GM23338 (cell line): ENCODE measurements around the gene EPB41L4A. TPM values are rescaled to one million over a fixed set of nuclear protein-coding genes. Genes with fewer than 3 reads are reported as not detected.

Source experiments
- ATAC-seq: fragments of 200-7000 bp; cut with Tn5 transposase; 3 replicates; pipeline ENCODE4 v1.9.1; 2020
- DNase-seq: peaks from one replicate; pipeline ENCODE4 v3.0.0-alpha.2; 2015; ENCODE audit warnings: low spot score
- H2AFZ ChIP-seq: fragments of 200-600 bp; sonication (generic); 2 replicates; pipeline ENCODE4 v1.8.0; 2016; ENCODE audit warnings: antibody characterized with exemption, mild to moderate bottlenecking, moderate library complexity
- H3F3A ChIP-seq: fragments of 200-600 bp; sonication (generic); replicated peaks from 2 replicates; pipeline ENCODE4 v1.8.0; 2017; ENCODE audit warnings: antibody characterized with exemption, mixed run types, low read depth
- H3K27ac ChIP-seq: fragments of 200-600 bp; sonication (generic); 2 replicates; pipeline ENCODE4 v1.6.1; 2016; ENCODE audit warnings: low read depth
- H3K27me3 ChIP-seq: fragments of 200-600 bp; sonication (generic); 2 replicates; pipeline ENCODE4 v1.8.0; 2016; ENCODE audit warnings: mild to moderate bottlenecking, mixed run types, moderate library complexity; ENCODE audit not compliant: insufficient read depth
- H3K36me3 ChIP-seq: fragments of 200-600 bp; sonication (generic); 2 replicates; pipeline ENCODE4 v1.8.0; 2016; ENCODE audit warnings: mild to moderate bottlenecking; ENCODE audit not compliant: insufficient read depth
- H3K4me1 ChIP-seq: fragments of 200-600 bp; sonication (generic); 2 replicates; pipeline ENCODE4 v1.8.0; 2016; ENCODE audit warnings: mild to moderate bottlenecking, moderate library complexity; ENCODE audit not compliant: insufficient read depth
- H3K4me2 ChIP-seq: fragments of 200-600 bp; sonication (generic); 2 replicates; pipeline ENCODE4 v1.7.1; 2017; ENCODE audit warnings: mixed run types
- H3K4me3 ChIP-seq: fragments of 200-600 bp; sonication (generic); 2 replicates; pipeline ENCODE4 v1.6.1; 2016; ENCODE audit warnings: mixed run types
- H3K79me2 ChIP-seq: fragments of 200-600 bp; sonication (generic); replicated peaks from 2 replicates; pipeline ENCODE4 v1.8.0; 2017; ENCODE audit warnings: mild to moderate bottlenecking; ENCODE audit not compliant: insufficient read depth
- H3K9me2 ChIP-seq: fragments of 200-600 bp; sonication (generic); 2 replicates; pipeline ENCODE4 v1.8.0; 2017; ENCODE audit not compliant: insufficient read depth
- H4K20me1 ChIP-seq: fragments of 200-600 bp; sonication (generic); replicated peaks from 2 replicates; pipeline ENCODE4 v1.8.0; 2017; ENCODE audit warnings: mild to moderate bottlenecking; ENCODE audit not compliant: insufficient read depth
- H3K27ac Mint-ChIP-seq: 2 replicates; pipeline ENCODE4 v1.8.0; 2020; ENCODE audit warnings: inconsistent platforms, mild to moderate bottlenecking, moderate library complexity, mixed read lengths
- H3K27me3 Mint-ChIP-seq: 3 replicates; pipeline ENCODE4 v1.8.0; 2022; ENCODE audit warnings: low read depth, mild to moderate bottlenecking, moderate library complexity, mixed read lengths, inconsistent platforms; ENCODE audit not compliant: insufficient read depth, poor library complexity
- H3K36me3 Mint-ChIP-seq: 3 replicates; pipeline ENCODE4 v1.8.0; 2021; ENCODE audit warnings: low read depth, mild to moderate bottlenecking, inconsistent platforms, moderate library complexity, mixed read lengths
- H3K4me1 Mint-ChIP-seq: 3 replicates; pipeline ENCODE4 v1.8.0; 2020; ENCODE audit warnings: mild to moderate bottlenecking, inconsistent platforms, mixed read lengths
- H3K4me3 Mint-ChIP-seq: 3 replicates; pipeline ENCODE4 v1.8.0; 2021; ENCODE audit warnings: moderate library complexity, mild to moderate bottlenecking, inconsistent platforms, mixed read lengths
- H3K9me3 Mint-ChIP-seq: 3 replicates; pipeline ENCODE4 v1.8.0; 2020; ENCODE audit warnings: moderate library complexity, mild to moderate bottlenecking, inconsistent platforms, mixed read lengths
- CREB1 ChIP-seq: fragments of 250-450 bp; sonication (Bioruptor Pico); IDR thresholded peaks from 2 replicates; pipeline ENCODE4 v1.5.0; 2020; ENCODE audit warnings: low read depth, mild to moderate bottlenecking, moderate library complexity
- ETS1 ChIP-seq: IDR thresholded peaks from 2 replicates; pipeline ENCODE4 v1.6.1; 2016; ENCODE audit warnings: antibody characterized with exemption
- EZH2phosphoT487 ChIP-seq: fragments of 200-600 bp; sonication (generic); IDR thresholded peaks from one replicate; pipeline ENCODE4 v1.8.1; 2018; ENCODE audit warnings: antibody characterized with exemption; ENCODE audit not compliant: unreplicated experiment
- POLR2AphosphoS5 ChIP-seq: IDR thresholded peaks from 2 replicates; pipeline ENCODE4 v1.6.1; 2016; ENCODE audit warnings: antibody characterized with exemption, low read depth
- polyA plus RNA-seq: library from polyadenylated mRNA; unstranded; fragments of >200 nt; fragmentation: Nextera tagmentation; extraction: Ambion mirVana; gene quantifications from 2 replicates; pipeline ENCODE4 v1.2.1, GENCODE V29; 2016
- total RNA-seq: library from RNA; depleted of rRNA; stranded (reverse); fragments of >200 nt; shearing (Covaris generic); gene quantifications from 2 replicates; pipeline ENCODE4 v1.2.3, GENCODE V29; 2014
- TF ChIP-seq, protein P1 (sequence below), 2 experiments: fragments of 200-600 bp in 1 of 2; sonication (generic) in 1 of 2; conservative IDR thresholded peaks; 2 replicates each; pipeline versions ENCODE4 v1.5.1 to v1.6.1; 2016 to 2017; ENCODE audit warnings: antibody characterized with exemption in 2 of 2, low read depth in 2 of 2, mild to moderate bottlenecking in 2 of 2, moderate library complexity in 1 of 2

The EPB41L4A gene
- total and polyA plus RNA-seq, 2 experiments from 2014 or later: 5.7 to 6.0 TPM

DNA sequence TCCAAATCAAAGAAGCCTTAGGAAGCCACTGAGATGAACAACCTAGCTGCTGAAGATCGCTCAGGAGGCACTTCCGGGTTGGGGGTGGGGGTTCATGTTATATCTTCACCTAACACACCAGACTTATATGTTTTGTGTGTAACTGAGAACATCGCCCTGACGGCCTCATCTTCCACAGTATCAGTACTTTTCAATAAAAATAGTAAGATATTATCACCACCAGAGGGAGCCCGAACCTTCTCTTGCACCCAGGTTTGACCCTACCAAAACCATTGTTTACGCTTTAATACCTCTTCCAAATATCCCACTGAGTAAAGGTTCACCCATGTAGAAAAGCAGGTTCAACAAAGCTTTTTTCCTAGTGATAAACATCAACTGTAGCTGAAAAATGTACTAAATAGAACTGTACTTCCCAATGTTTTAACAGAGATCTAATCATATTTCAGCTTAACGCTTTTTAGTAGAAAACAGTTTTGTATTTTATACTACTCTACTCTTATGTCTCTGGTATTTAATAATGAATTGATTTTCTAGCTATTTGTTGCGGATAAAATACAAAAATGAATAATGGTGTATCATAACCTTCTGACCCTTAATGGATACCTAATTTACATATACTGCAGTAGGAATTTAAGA lies 244.0 kb downstream of the EPB41L4A start:
- no peak overlapping the region for H3K27ac Mint-ChIP-seq
- peaks cover 13% of the 10 kb centered on the region for H3K4me1 Mint-ChIP-seq
- DNase-seq: peak; percentile 89
- no peak for TF ChIP-seq EZH2phosphoT487
- TF ChIP-seq, protein P1, sequence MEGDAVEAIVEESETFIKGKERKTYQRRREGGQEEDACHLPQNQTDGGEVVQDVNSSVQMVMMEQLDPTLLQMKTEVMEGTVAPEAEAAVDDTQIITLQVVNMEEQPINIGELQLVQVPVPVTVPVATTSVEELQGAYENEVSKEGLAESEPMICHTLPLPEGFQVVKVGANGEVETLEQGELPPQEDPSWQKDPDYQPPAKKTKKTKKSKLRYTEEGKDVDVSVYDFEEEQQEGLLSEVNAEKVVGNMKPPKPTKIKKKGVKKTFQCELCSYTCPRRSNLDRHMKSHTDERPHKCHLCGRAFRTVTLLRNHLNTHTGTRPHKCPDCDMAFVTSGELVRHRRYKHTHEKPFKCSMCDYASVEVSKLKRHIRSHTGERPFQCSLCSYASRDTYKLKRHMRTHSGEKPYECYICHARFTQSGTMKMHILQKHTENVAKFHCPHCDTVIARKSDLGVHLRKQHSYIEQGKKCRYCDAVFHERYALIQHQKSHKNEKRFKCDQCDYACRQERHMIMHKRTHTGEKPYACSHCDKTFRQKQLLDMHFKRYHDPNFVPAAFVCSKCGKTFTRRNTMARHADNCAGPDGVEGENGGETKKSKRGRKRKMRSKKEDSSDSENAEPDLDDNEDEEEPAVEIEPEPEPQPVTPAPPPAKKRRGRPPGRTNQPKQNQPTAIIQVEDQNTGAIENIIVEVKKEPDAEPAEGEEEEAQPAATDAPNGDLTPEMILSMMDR (conservative IDR thresholded peaks at IDR 0.05; ENCODE audit: low read depth in 2 of 2): peak; percentile 75 to 85
- H3K36me3 Mint-ChIP-seq: no peaks in the 10 kb centered on the region
- Histone ChIP-seq H2AFZ (no peak overlapping the region), H3K4me2 (no peak overlapping the region), H3K27me3 (no peaks in the 10 kb centered on the region), H3K9me2 (no peaks in the 10 kb centered on the region), H3F3A (no peaks in the 10 kb centered on the region), H3K4me1 (peaks cover 12% of the 10 kb centered on the region; the same call in 1 of the 2 replicates), H3K27ac (no peak overlapping the region), H4K20me1 (no peaks in the 10 kb centered on the region), H3K36me3 (no peaks in the 10 kb centered on the region), H3K79me2 (no peaks in the 10 kb centered on the region), H3K4me3 (no peak overlapping the region)
- peak; percentile 87 for ATAC-seq
- no peaks in the 10 kb centered on the region for H3K9me3 Mint-ChIP-seq
- no peaks in the 10 kb centered on the region for H3K27me3 Mint-ChIP-seq
- H3K4me3 Mint-ChIP-seq: no peak overlapping the region

- Mint-ChIP-seq H3K9me3 (no peaks in the 10 kb centered on the region; the same call in 2 of the 3 replicates), H3K4me1 (peaks cover 56% of the 10 kb centered on the region), H3K27ac (peak overlapping the region; percentile 99), H3K4me3 (peak overlapping the region; percentile 47), H3K27me3 (peaks cover 22% of the 10 kb centered on the region), H3K36me3 (peaks cover 58% of the 10 kb centered on the region)
- Histone ChIP-seq H3K9me2 (no peaks in the 10 kb centered on the region), H3K4me2 (peak overlapping the region; percentile 58), H3K4me3 (0 out of 2 replicates have a peak overlapping the region, but pooled peaks have one; percentile 1), H2AFZ (no peak overlapping the region), H3K4me1 (peaks cover 22% of the 10 kb centered on the region), H4K20me1 (peaks cover 10% of the 10 kb centered on the region), H3K36me3 (peaks cover 20% of the 10 kb centered on the region), H3K27ac (peak overlapping the region; percentile 91), H3F3A (peaks cover 23% of the 10 kb centered on the region), H3K79me2 (peaks cover 18% of the 10 kb centered on the region), H3K27me3 (no peaks in the 10 kb centered on the region)
- peak; percentile 87 for ATAC-seq
- peak; percentile 92 for DNase-seq
- no peak for TF ChIP-seq ETS1
- TF ChIP-seq CREB1 (CRISPR knock-in tag): peak; percentile 18
- peak; percentile 66 for TF ChIP-seq POLR2AphosphoS5
Observed at GRCh38 chr5:112165897-112166737, 253.0 kb downstream of the EPB41L4A start.
